GM13977 (cell line): ENCODE data around the gene MACROH2A1.

ENCODE experiments used
- DNase-seq: peaks from one replicate; pipeline ENCODE4 v3.0.0; 2012; ENCODE audit warnings: low spot score
- CTCF ChIP-seq: IDR thresholded peaks from 2 replicates; pipeline ENCODE4 v1.5.1; 2012; ENCODE audit warnings: mild to moderate bottlenecking, control low read depth; ENCODE audit not compliant: insufficient read depth; ENCODE audit errors: extremely low read depth, missing control alignments
- in situ Hi-C: fragments of 300-500 bp; cut with MboI; formaldehyde crosslinking; loops from one replicate; pipeline ENCODE4 v1.12.0; 2022; ENCODE audit warnings: low sequenced_read_pairs, low pct_unique_long_range_greater_than_20kb, mixed read lengths, inconsistent platforms; ENCODE audit not compliant: unreplicated experiment

Gene MACROH2A1

DNA sequence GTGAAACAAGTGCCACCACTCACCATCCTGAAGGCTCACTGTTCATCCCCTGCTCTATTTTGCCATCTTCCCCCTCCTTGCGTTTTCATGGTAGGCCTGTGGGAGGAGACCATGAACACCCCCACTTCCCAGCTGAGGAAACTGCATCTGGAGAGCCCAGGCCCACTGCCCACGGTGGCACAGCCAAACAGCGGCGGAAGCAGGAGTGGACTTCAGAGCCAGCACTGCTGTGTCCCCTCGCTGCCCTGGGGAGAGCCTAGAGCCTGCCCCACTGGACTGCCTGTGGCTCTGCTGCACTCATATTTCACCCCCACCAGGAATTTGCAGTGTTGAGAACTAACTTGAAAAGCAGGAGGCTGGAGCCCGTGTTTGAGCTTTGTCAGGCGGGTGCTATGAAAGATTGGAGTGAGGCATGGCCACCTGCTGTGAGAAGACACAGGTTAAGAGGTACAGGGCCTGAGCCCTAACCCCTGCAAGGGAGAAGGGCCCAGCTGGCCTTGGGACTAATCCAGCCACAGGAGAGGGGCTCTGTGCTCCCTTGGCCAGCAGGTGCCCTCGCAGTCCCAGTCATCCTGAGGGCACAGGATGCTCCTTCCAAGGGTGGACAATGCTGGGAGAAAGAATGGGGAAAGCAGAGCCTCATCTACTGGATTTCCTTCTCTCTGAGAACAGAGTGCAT, 79.0 kb downstream of the MACROH2A1 start:
- TF ChIP-seq CTCF = no peak
- in situ Hi-C loops = no loop called here
- no peak for DNase-seq

DNA sequence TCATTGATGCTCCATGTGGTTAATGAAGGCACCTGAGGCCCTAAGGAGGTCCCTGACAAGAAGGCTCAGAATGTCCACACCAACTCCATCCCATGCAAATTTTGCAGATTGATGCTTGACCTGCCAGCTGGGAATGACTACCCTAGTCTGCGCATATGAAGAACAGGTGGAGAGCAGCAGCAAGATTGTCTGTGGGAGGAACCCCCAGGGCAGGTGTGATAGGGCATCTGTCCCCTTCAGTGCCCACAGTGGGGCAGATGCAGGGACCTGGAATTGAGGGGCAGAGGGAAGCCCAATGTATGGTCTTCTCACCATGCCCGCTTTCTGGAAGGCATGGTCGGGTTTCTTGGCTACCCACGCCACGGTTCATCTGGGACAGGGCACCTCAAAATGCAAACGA, 79.6 kb downstream of the MACROH2A1 start:
- no peak for TF ChIP-seq CTCF
- in situ Hi-C loops = no loop called here
- no peak for DNase-seq

DNA sequence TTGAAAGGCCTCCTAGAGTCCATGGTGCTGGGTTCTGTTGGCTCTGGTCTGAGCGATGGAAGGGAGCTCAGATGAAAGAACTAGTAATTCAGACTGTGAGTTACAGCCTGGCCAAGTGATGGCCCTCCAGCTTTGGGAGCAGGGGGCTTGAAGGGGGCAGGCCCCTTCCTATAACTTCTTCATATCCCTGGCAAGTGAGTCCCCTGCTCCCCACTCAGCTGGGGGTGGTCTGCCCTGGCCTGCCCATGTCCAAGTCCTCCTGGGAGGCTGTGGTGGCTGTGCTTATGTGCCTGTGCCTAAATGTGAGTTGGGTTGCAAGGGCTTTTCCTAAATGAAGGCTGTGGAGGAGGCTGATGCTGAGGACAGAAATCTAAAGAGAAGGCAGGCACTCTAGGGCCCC, 80.1 kb downstream of the MACROH2A1 start:
- no peak for DNase-seq
- TF ChIP-seq CTCF = no peak
- in situ Hi-C loops = no loop called here

- no peak for TF ChIP-seq CTCF
- in situ Hi-C loops = no loop called here
- no peak for DNase-seq
These were observed 81.0 kb downstream of the MACROH2A1 start for GRCh38 chr5:135318037-135318436.

GRCh38 chr5:135317286-135317685, 81.7 kb downstream of the MACROH2A1 start:
- in situ Hi-C loops = no loop called here
- TF ChIP-seq CTCF = no peak
- DNase-seq = no peak

GRCh38 chr5:135315386-135315785, 83.6 kb downstream of the MACROH2A1 start:
- TF ChIP-seq CTCF = no peak
- no peak for DNase-seq
- in situ Hi-C loops = no loop called here
